Lung (tissue), 12 donors: ENCODE results near the gene PLSCR5. TPM values are rescaled to one million over a fixed set of nuclear protein-coding genes. Genes with fewer than 3 reads are reported as not detected.

Experiments
- ATAC-seq: fragments of 200-7000 bp; cut with Tn5 transposase; one replicate; pipeline ENCODE4 v1.9.1; 2020; ENCODE audit warnings: moderate number of reproducible peaks; ENCODE audit not compliant: insufficient read depth, low FRiP score
- DNase-seq, 3 donors: peaks; one replicate each; pipeline ENCODE4 v3.0.0-alpha.2; 2013 to 2017
- H3K27ac ChIP-seq, 2 donors: one replicate each; pipeline ENCODE4 v1.5.1; 2013; ENCODE audit warnings: mild to moderate bottlenecking in 2 of 2, moderate library complexity in 2 of 2, control low read depth in 1 of 2, inconsistent platforms in 1 of 2, low read depth in 1 of 2, low read length in 1 of 2
- H3K27me3 ChIP-seq, 3 donors: one replicate each; pipeline ENCODE4 v1.5.1; 2013; ENCODE audit warnings: low read length in 2 of 3; ENCODE audit not compliant: control insufficient read depth in 3 of 3, insufficient read depth in 3 of 3
- H3K36me3 ChIP-seq, 4 donors: one replicate each; pipeline ENCODE4 v1.5.1; 2013; ENCODE audit warnings: low read length in 4 of 4, mild to moderate bottlenecking in 1 of 4, moderate library complexity in 1 of 4; ENCODE audit not compliant: control insufficient read depth in 4 of 4, insufficient read depth in 4 of 4
- H3K4me1 ChIP-seq, 5 donors: one replicate each; pipeline ENCODE4 v1.5.1; 2013; ENCODE audit warnings: low read length in 5 of 5, mild to moderate bottlenecking in 2 of 5, moderate library complexity in 1 of 5; ENCODE audit not compliant: control insufficient read depth in 5 of 5, insufficient read depth in 5 of 5
- H3K4me3 ChIP-seq: one replicate; pipeline ENCODE4 v1.5.1; 2013; ENCODE audit warnings: mild to moderate bottlenecking, control low read depth, moderate library complexity
- H3K9ac ChIP-seq, 2 donors: one replicate each; pipeline ENCODE4 v1.5.1; 2013; ENCODE audit warnings: low read length in 2 of 2, control low read depth in 1 of 2; ENCODE audit not compliant: insufficient read depth in 1 of 2
- H3K9me3 ChIP-seq, 4 donors: one replicate each; pipeline ENCODE4 v1.5.1; 2013; ENCODE audit warnings: low read length in 3 of 4, mild to moderate bottlenecking in 1 of 4, moderate library complexity in 1 of 4; ENCODE audit not compliant: control insufficient read depth in 4 of 4, insufficient read depth in 3 of 4
- WGBS, 2 donors: extraction: QIAGEN DNeasy Blood & Tissue Kit; methylation state at CpG; one replicate each; pipeline ENCODE4 v1.1.7; 2013; 5-methylcytosine and 5-hydroxymethylcytosine counted together
- polyA plus RNA-seq, 2 donors: library from polyadenylated mRNA; stranded (reverse); fragments of 200-250 nt; gene quantifications; one replicate each; pipeline ENCODE4 v1.2.1, GENCODE V29; 2013
- total RNA-seq, 2 donors: library from RNA; depleted of rRNA in 1 of 2; stranded (reverse); fragments of >200 nt in 1 of 2; gene quantifications; one replicate each; pipeline ENCODE4 v1.2.1, GENCODE V29; 2014 to 2021
- TF ChIP-seq, protein P1 (sequence below): IDR thresholded peaks from 2 replicates; pipeline ENCODE4 v1.5.1; 2012; ENCODE audit warnings: mild to moderate bottlenecking; ENCODE audit errors: control extremely low read depth, extremely low read depth
- donor health status: control.
- donor health status: control.
- donor health status: Bipolar disorder and iron deficiency.
- donor health status: healthy.
- donor health status: DM: yes; HTN: yes; CAD: no.

Gene PLSCR5
- total and polyA plus RNA-seq, 4 donors: not detected

DNA sequence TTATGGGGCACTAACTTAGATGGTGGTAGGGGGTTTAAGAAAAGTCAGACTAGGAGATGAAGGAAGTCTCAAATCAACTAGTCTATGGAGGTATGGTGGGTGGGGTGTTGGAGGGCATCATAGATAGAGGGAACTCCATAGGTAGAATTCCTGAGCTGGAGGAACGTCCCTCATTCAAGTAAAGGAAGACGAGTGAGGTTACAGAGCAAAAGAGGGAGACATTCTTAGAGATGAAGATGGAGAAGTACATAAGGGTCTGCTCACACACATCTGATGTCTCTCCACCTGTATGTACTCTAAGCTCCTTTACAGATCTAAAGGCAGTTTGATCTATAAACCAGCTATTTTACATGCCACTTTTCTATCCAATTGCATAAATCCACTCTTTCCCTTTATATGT, 62.2 kb downstream of the PLSCR5 start:
- Histone ChIP-seq H3K4me3 (peak overlapping the region; percentile 44), H3K9me3 (no peaks in the 10 kb centered on the region), H3K4me1 (peaks cover 3 to 25% (median 10%) of the 10 kb centered on the region in 5 donors), H3K36me3 (peaks cover 0 to 3% (median 0%) of the 10 kb centered on the region in 4 donors), H3K27me3 (no peaks in the 10 kb centered on the region), H3K9ac (peak overlapping the region; percentile 63 to 78), H3K27ac (peak overlapping the region in 1 of 2 donors; percentile 94)
- ATAC-seq (no peak), DNase-seq (no peak)
- WGBS, 2 donors: 23 to 35% methylated on average over 2 of the region's 2 CpGs
- TF ChIP-seq, protein P1, sequence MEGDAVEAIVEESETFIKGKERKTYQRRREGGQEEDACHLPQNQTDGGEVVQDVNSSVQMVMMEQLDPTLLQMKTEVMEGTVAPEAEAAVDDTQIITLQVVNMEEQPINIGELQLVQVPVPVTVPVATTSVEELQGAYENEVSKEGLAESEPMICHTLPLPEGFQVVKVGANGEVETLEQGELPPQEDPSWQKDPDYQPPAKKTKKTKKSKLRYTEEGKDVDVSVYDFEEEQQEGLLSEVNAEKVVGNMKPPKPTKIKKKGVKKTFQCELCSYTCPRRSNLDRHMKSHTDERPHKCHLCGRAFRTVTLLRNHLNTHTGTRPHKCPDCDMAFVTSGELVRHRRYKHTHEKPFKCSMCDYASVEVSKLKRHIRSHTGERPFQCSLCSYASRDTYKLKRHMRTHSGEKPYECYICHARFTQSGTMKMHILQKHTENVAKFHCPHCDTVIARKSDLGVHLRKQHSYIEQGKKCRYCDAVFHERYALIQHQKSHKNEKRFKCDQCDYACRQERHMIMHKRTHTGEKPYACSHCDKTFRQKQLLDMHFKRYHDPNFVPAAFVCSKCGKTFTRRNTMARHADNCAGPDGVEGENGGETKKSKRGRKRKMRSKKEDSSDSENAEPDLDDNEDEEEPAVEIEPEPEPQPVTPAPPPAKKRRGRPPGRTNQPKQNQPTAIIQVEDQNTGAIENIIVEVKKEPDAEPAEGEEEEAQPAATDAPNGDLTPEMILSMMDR: no peak

DNA sequence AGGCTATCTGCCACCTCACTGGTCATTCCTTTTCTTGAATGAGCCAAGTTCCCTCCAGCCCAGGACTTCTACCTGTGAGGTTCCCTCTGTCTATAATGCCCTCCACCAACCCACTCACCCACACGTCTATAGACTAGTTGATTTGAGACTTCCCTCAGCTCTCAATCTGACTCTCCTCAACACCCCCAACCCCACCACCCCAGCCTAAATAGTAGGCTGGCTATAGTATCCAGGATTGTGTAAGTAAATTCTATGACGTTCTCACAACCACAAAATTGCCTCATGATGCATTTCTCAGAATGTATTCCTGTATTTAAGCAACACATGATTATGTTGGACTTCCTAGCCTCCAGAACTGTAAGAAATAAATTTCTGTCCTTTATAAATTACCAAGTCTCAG, 63.0 kb downstream of the PLSCR5 start:
- peaks cover 0 to 4% (median 0%) of the 10 kb centered on the region in 4 donors for H3K36me3 ChIP-seq
- H3K27me3 ChIP-seq: no peaks in the 10 kb centered on the region
- 19 to 45% methylated on average over 2 of the region's 2 CpGs for WGBS, 2 donors
- no peak for ATAC-seq
- peak in 2 of 3 donors; percentile 38 to 53 for DNase-seq
- H3K9me3 ChIP-seq: no peaks in the 10 kb centered on the region
- H3K9ac ChIP-seq: no peak overlapping the region
- peak overlapping the region; percentile 18 for H3K4me3 ChIP-seq
- peak overlapping the region in 1 of 2 donors; percentile 42 for H3K27ac ChIP-seq
- TF ChIP-seq, protein P1: no peak
- peaks cover 3 to 25% (median 10%) of the 10 kb centered on the region in 5 donors for H3K4me1 ChIP-seq

DNA sequence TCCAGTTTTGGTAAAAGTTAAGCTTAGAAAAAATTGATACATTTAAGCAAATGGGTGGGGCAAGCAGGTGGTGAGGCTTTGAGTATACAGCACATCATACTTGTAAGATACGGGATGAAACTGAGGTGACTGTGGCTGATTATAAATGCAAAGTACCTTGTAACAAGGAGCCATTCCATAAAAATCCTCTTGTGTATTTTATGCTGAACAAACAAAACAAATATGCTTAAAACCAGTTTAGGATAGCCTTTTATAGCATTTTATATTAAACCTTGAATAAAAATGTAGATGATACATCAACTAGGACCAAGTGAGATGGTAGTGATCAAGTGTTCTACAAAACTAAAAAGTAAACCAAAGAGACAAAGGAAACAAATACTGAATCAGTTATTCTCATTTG, 64.2 kb downstream of the PLSCR5 start:
- Histone ChIP-seq H3K27me3 (no peaks in the 10 kb centered on the region), H3K4me1 (peaks cover 3 to 25% (median 12%) of the 10 kb centered on the region in 5 donors), H3K9ac (no peak overlapping the region), H3K4me3 (no peak overlapping the region), H3K9me3 (no peaks in the 10 kb centered on the region), H3K27ac (peak overlapping the region in 1 of 2 donors; percentile 21), H3K36me3 (peaks cover 0 to 4% (median 0%) of the 10 kb centered on the region in 4 donors)
- no peak for ATAC-seq
- TF ChIP-seq, protein P1: no peak
- WGBS, 2 donors: 72 to 74% methylated on average over 1 of the region's 1 CpG
- DNase-seq: no peak

DNA sequence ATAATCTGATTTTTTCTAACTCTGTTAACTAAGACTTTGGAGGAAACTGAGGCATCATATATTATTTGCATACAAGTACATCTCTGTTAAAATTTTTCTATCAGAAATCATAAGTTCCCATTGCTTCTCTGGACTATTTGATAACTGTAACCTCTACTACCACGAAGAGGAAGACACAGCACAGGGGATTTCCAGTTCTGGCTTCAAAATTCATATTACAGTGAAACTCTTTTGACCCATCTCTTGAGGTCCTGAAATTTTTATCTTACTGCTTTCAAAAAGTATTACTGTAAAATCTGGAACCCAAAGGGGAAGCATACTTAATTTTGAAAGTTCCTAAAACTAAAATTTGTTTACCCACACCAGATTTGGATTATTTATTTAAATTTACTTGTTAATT, 64.9 kb downstream of the PLSCR5 start:
- Histone ChIP-seq H3K27ac (no peak overlapping the region), H3K36me3 (peaks cover 0 to 4% (median under 1%) of the 10 kb centered on the region in 4 donors), H3K4me3 (no peak overlapping the region), H3K9ac (no peak overlapping the region), H3K27me3 (no peaks in the 10 kb centered on the region), H3K9me3 (no peaks in the 10 kb centered on the region), H3K4me1 (peaks cover 3 to 23% (median 12%) of the 10 kb centered on the region in 5 donors)
- 13 to 23% methylated on average over 1 of the region's 1 CpG for WGBS, 2 donors
- DNase-seq (no peak), ATAC-seq (no peak)
- TF ChIP-seq, protein P1: no peak
